GM19025 (cell line): Measurements from ENCODE around the gene PLS1.
"Not testable (repeated sequence)": the region's sequence is repeated elsewhere in the genome, so short reads cannot be mapped to it uniquely, and the experiment has no call there.

Experiments used
- ATAC-seq: cut with Tn5 transposase; IDR thresholded peaks from one replicate; pipeline ENCODE4 v1.9.1; 2021; ENCODE audit warnings: mild to moderate bottlenecking, low read depth, moderate library complexity; ENCODE audit not compliant: unreplicated experiment

PLS1 gene

GRCh38 chr3:142680710-142681109, 84.5 kb downstream of the PLS1 start:
- no peak for ATAC-seq

DNA sequence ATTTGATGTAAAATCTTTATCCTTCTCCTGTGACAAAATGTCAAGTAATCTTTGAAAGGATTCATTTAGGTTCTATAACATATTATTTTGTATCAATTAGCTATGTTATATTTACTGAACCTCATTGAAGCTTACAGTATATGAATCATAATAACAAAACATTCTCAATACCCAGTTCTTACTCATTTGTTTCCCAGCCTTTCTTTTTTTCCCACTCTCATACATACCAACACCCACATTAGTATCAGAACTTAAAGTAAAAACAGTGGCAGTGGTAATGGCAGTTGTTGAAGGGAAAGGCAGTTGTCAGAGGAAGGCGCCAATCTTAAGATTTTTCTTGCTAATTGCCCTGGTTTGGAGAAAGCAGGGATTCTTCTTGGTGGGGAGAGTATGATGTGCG, 94.4 kb downstream of the PLS1 start:
- ATAC-seq = no peak

DNA sequence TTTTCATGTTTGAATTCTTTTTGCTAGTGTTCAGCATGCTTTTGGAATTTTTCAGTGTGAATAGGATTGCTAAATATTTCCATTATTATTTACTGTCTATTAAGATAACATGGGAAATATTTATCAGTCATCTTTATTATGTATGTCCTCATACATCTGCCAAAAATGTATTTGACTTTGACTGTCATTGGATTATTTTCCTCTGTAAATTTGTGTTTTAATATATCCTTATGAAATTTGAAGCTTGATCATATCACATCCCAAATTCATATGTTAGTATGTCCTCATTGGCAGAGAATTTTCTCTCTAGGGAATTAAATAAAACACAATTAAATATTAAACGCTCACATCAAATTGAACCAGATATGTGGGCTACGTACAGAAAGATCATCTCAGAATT, 95.3 kb downstream of the PLS1 start:
- no peak for ATAC-seq

GRCh38 chr3:142693136-142693853, 97.1 kb downstream of the PLS1 start:
- no peak for ATAC-seq

GRCh38 chr3:142694225-142694624, 98.0 kb downstream of the PLS1 start:
- ATAC-seq = no peak

DNA sequence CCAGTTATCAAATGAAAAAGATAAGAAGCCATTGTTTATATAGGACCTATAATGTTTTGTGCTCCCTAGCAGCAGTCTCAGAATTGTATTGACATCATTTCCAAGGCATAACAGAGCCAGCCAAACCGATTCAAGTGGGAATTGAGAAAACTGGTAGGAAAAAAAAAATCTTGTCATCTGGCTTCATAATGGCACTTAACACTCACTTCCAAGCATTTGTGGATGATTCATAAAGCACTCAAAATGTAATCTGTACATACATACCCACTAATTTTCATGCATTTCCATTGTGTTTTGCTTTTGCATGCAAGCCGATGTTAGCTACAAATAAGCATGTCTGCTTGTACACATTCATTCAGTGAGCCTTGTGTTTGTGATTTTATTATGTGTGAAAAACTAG, 109.0 kb downstream of the PLS1 start:
- ATAC-seq = no peak

- no peak for ATAC-seq
Measured at GRCh38 chr3:142706321-142707127, 110.3 kb downstream of the PLS1 start.

DNA sequence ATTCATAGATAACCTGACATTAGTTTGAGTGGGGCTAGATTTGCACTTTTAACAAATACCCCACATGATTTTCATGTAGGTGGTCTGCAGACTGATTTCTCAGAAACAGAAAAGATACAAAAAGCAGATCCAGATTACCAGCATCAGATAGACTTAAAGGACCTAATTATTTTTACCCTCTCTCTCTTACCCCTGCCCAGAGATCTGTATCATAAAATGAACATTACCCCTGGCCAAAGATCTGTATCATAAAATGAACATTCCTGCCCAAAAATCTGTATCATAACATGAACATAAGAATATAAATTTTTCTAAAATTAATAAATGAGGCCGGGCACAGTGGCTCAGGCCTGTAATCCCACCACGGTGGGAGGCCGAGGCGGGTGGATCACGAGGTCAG, 113.0 kb downstream of the PLS1 start:
- no peak for ATAC-seq

- ATAC-seq = not testable (repeated sequence)
Measured at GRCh38 chr3:142714882-142715281, 118.7 kb downstream of the PLS1 start.

GRCh38 chr3:142716102-142716501, 119.9 kb downstream of the PLS1 start:
- ATAC-seq = no peak

DNA sequence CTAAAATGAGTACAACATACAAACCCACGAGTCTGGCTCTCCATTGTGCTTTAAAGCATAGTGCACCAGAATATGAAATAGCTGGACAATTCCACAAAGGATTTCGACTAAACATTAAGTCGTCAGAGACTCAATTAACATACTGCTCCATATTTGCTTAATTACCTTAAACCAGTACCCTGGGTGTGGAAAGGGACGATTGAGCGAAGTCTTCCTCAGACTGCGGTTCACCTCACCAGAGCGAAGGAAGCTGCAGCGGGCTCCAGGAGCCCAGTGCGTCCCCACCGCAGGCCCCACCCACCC, 127.4 kb downstream of the PLS1 start:
- ATAC-seq = peak; percentile 7

DNA sequence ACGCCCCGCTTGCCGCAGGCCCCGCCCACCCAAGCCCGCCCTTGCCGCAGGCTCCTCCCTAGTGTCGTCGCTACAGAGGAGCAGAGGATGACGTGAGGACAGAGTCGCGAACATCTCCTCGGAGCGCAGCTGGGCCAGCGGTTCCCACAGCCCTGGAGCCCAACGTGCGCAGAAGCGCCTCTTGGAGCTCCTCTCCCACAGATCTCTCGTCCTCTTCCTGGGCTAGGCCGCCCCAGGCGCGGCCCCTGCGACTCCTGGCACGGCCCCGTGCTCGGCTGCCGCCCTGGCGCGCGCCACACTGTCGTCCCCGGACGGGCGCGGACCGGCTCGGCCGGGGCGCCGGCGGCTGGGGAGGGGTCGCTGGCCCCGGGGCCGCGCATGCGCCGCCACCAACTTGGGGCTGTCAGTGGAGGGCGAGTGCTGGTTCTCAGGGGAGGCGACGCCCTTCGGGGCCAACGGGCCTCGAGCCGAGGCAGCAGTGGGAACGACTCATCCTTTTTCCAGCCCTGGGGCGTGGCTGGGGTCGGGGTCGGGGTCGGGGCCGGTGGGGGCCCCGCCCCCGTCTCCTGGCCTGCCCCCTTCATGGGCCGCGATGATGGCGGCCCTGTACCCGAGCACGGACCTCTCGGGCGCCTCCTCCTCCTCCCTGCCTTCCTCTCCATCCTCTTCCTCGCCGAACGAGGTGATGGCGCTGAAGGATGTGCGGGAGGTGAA, 127.9 kb downstream of the PLS1 start, which contains the start of gene TRPC1:
TRPC1 (plus strand) TSS at position 67 of the 714 bp plus-strand sequence; CDS start at position 593, 526 bp downstream.
- ATAC-seq = peak; percentile 91

DNA sequence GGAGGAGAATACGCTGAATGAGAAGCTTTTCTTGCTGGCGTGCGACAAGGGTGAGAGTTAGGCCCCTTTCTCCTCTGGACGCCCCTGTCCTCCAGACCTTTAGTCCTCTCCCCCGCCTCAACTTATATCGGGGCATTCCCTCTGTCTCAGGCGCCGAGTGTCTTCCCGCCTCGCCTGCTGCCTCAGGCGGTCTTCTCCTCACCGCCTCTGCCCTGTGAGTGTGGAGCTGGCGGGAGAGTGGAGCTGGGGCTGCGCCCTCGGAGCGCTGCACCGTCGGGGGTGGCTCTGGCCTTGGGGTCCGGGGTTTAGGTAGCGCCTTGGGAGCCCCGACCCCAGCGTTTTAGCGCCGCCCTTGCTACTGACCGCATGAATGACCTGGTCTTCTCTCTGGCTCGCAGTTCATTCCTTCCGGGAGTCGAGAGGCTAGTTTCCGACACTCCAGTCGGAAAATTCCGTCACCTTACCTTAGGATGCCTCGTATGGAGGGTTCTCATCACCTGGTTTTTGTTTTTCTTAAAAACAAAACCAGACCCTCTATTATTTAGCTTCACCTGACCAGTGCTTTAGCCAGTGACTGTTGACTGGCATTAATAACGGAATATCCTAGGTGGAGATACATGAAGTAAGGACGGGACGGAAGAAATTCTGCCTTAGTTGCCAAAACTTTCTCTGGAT, 128.6 kb downstream of the PLS1 start:
- peak; percentile 9 for ATAC-seq

DNA sequence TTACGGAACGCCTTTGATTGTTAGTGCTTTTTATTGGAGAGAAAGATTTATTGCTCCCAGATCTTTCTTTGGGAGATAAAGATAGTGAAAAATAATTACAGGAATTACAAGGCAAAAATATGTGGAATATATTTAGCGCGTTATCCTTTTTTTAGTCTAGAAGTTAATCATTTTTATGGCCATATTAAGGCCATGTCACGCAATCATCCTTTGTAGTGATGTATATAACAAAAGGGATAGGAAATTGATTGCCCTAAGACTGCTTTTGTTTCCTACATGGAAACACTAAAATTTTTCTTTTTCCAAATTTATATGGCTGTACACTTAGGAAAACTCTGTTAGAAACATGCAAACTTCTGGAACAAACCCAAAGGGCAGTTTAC, 129.2 kb downstream of the PLS1 start:
- ATAC-seq = no peak

DNA sequence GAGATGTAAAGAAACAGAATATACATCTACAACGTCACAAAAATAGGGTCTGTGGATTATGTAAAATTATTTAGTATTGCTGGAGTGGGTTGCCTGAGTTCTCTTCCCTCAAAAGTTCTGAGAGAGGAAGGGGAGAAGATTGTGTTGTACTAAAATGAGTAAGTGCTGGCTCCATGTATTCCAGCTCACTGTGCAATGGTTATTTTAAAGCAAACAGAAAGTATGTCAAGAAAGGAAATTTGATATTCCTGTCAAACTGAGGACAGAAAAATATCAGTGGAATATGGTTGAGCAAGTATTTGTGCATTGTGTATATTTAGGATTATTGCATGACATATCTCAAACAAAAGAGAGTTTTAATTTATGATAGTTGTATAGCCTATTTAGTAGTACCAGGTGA, 129.8 kb downstream of the PLS1 start:
- no peak for ATAC-seq

- ATAC-seq = no peak
Measured at GRCh38 chr3:142732066-142732465, 135.9 kb downstream of the PLS1 start.

DNA sequence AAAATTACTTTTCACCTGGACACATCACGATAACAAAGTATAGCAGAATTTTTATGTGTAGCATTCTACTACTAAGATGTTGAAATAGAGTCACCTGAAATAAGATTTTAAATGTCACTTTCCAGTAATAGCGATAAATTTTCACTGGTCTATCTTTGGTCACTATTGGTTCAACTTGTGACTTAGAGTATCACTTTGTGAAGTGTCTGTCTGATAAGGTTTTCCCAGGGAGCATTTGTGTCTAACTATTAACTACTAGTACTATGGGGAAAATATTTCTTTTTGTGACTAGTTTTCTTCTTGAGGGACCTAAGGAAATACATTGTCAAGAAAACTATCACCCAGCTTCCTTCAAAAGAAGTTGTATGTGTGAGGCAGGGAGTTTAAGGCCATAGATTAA, 138.6 kb downstream of the PLS1 start:
- ATAC-seq = no peak

DNA sequence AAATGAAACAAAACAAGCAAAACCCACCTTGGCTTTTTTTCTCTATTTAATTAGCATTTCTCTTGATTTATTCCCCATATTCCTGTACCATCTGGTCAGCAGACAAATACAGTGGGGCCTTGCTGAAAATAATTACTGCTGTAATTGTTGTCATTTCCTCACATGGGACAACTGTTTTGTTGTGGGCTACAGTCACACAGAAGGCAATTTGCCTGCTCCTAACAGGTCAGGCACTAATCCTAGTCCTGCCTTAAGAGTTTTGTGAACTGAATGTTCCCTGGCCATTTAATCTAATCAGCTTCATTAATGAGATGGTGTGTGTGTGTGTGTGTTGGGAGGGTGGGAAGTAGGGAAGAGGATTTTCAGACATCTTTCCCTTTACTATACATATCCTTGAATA, 139.3 kb downstream of the PLS1 start:
- ATAC-seq = no peak

GRCh38 chr3:142738396-142738795, 142.2 kb downstream of the PLS1 start:
- no peak for ATAC-seq

- no peak for ATAC-seq
Measured at GRCh38 chr3:142746646-142747045, 150.5 kb downstream of the PLS1 start.

- ATAC-seq = not testable (repeated sequence)
Measured at GRCh38 chr3:142750531-142750930, 154.3 kb downstream of the PLS1 start.
